ENCODE measurements around the gene GALNT2.

GALNT2 gene

DNA sequence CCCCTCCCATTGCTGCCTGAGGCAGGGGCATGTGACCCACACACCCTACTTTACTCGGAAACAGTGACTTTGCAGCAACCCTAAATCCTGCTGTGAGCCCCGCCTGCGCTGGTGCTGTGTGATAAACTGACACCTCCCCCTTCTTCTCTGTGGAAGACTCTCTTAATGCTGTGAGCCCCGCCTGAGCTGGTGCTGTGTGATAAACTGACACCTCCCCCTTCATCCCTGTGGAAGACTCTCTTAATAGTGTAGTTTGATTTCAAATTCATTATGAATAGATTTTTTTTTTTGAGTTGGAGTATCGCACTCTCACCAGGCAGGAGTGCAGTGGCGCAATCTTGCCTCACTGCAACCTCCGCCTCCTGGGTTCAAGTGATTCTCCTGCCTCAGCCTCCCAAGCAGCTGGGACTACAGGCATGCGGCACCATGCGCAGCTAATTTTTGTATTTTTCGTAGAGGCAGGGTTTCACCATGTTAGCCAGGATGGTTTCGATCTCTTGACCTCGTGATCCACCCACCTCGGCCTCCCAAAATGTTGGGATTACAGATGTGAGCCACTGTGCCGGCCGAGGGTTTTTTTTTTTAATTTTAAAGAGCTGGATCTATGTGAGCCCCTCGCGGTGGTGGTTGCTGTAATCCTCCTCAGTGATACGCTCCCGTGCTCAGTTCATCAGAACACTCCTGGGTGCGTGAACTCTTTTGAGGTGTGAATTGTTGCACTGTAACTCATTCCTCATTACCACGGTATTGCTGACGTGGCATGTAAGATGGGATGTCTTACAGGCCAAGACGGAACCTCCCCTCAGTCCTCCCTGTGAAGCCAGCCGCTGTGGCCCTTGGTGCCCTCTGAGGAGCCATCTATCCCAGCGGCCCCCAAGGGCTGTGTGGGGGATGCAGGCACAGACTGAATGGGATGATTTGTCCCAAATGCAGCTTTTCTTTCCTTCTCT lies 60.3 kb downstream of the GALNT2 start:
- DNase-seq (ENCODE audit: low read depth in 2 of 3, low spot score in 1 of 3) = peak in 1 of 3 donors; percentile 36

DNA sequence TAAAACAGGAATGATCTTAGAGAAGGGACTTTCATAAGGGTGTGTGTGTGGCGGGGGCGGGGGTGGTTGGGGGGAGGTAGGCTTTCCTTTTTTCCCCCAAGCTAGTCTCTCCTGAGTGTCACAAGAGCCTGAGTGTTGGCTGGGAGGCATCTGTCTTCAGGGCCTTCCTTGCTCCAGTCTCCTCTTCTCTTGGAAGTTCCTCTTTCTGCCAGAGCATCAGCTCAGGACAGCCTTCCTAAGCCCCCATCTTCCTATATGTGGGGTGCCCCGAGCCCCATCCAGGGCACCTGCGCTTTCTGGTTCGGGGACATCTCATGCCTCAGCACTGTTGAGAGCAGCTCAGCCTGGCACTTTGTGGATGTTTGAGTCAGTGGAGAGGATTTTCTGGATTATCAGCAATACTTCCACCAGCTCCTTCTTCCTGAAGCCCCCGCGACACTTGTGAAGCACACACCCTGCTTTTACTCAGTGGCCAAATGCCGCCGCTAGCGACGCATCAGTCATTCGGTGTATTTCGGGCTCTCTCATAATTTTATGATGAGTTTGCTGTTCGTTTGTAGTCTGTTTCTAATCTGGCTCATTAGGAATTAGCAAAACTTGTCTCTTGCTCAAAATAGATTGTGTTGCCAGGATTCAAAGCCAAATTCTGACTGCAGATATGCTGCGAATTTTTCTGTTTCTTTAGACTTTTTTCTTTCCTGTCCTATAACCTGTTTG lies 61.7 kb downstream of the GALNT2 start:
- DNase-seq (ENCODE audit: low read depth in 2 of 3, low spot score in 1 of 3) = no peak

DNA sequence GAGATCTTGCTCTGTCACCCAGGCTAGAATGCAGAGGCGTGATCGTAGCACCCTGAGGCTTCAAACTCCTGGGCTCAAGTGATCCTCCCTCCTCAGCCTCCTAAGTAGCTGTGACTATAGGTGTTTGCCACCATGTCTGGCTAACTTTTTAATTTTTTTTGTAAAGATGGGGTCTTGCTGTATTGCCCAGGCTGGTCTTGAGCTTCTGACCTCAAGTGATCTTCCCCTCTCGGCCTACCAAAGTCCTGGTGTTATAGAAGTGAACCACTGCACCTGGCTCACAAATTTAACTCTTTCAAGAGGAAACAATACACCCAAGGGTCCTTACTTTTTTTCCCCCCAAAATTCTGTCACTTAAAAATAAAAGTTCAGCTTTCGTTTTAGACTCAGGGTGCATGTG lies 62.3 kb downstream of the GALNT2 start:
- no peak for DNase-seq (ENCODE audit: low read depth in 2 of 3, low spot score in 1 of 3)

DNA sequence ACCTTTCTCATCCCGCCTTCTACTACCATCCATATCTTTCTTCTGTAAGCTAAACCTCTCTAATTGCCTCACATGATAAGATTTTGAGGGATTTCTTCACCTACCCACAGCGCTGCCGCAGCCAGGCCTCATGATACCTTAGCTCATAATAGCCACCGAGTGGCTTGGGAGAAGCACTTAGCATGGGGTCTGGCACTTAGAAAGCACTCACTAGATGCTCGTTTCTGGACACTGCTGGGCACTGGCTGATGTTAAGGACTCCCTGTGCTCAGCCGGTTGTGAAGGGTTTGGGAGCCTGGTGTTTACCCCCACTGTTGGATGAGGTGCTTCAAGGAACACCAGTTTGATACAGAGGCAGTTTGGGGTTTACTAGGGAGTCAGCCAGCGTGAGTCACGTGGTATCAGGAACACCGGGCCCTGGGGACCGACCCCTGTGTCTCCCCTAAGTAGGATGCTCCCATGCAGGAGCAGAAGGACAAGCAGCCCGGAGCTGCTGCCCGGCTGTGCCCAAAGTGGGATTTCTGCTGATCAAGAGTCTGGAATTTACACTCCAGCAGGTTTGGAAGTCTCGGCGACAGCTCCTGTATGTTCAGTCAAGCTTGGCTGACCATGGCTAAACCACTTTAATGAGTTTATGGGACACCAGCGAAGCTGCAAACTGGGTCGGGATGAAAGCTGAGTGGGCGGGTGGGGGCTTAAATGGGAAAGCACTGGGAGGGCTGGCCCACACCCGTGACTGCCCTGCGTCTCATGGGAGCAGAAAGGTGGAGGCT lies 63.3 kb downstream of the GALNT2 start:
- DNase-seq (ENCODE audit: low read depth in 2 of 3, low spot score in 1 of 3) = no peak

DNA sequence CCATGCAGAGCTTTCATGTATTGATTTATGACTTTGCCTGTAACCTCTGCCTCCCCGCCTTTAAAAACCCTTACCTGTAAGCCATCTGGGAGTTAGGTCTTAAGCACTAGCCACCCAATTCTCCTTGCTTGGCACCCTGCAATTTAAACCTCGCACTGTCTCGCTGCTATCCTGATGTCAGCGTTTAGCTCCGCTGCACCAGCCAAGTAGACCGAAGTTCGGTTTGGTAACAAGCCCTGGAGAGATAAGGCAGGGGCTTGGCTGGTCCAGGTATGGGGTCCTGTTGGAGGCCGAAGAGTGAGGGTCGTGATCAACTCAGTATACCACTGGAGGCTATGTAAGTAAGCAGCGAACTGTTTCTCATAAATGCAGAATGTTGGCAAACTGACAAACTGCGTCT lies 64.4 kb downstream of the GALNT2 start:
- no peak for DNase-seq (ENCODE audit: low read depth in 2 of 3, low spot score in 1 of 3)

DNA sequence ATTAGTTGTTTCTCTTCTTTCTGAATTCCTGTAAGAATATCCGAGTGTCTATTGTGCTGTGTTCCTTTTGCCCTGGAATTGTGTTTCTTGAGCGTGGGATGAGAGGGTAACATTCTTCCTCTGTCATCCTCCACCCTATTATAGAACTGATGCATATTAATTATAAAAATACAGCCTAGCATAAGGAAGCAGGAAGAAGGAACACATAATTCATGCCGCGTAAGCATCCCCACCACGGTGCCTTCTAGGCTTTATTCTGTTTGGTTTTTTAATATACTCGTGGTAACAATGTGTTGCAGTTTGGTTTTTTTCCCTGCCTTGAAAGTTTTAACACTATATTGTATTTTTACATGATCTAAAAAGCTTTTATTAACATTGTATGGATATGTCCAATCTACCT lies 65.7 kb downstream of the GALNT2 start:
- DNase-seq (ENCODE audit: low read depth in 2 of 3, low spot score in 1 of 3) = no peak

DNA sequence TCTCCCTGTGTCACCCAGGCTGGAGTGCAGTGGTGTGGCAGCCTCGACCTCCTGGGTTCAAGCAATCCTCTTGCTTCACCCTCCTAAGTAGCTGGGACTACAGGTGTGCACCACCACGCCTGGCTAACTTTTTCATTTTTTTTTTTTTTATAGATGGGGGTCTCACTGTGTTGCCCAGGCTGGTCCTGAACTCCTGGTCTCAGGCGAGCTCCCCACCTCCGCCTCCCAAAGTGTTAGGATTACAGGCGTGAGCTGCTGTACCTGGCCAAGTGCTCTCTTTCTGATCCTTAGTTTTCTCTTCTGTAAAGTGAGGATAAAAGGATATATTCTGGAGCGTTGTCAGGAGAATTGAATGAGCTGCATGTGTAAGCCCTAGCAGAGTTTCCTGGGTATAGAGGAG lies 68.7 kb downstream of the GALNT2 start:
- no peak for DNase-seq (ENCODE audit: low read depth in 2 of 3, low spot score in 1 of 3)

DNA sequence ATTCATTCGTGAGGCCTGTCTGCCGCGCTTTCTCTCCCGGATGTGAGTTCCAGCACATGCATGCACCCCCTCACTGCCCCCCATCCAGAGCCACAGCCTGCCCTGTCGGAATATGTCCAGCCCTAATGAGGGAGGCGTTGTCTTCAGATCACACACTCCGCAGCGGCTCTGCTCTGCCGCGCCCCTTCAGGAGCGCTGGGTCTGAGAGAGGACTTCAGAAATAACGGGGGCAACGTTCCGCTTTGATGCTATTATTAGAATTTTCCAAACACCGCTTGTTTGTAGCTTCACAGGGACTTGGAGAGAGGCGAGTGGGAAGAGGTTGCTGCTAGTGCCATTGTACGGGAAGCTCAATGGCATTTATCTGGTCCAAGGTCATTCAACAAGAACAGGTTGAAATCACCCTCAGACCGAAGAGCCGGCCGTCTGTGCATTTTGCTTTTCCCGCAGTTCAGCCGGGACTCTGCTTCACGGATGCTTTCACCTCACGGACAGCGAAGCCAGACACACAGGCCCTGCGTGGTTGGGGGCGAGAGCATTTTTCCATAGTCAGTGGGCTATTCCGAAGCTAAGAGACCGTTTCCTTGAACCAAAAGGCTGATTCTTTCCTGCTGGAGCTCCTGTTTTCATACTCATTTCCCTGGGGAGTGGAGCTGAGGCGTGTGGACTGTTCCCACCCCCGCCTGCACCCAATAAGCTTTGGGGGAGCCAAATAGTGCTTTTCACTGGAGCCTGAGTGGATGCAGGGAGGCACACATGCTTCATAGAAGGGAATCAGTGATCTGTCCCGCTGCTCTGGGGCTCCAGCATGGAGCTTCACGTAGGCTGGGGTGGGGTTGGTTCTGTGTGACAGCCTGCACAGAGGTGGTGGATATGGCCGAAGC lies 69.7 kb downstream of the GALNT2 start:
- no peak for DNase-seq (ENCODE audit: low read depth in 2 of 3, low spot score in 1 of 3)

DNA sequence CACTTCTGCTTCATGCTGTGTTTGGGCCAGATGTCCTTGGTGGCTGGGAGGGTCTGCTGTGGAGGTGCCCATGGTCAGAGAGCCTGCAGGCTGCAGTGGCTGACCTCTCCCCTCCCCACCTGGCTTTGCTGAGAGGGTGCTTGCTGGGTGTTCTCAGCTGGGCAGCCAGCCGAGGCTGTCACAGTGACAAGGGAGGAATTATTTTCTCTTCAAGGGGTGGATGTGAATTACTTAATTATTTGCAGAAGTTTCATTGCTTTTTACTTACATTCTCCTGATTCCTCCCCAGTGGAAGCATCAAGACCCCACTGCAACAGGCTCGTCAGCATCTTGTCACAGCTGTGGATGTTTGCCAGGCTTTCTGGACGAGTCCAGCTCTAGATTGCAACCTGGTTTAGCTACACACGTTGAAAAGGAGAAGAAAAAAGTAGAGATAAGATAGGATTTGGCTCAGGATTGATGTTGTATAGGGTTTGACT lies 70.3 kb downstream of the GALNT2 start:
- no peak for DNase-seq (ENCODE audit: low read depth in 2 of 3, low spot score in 1 of 3)

DNA sequence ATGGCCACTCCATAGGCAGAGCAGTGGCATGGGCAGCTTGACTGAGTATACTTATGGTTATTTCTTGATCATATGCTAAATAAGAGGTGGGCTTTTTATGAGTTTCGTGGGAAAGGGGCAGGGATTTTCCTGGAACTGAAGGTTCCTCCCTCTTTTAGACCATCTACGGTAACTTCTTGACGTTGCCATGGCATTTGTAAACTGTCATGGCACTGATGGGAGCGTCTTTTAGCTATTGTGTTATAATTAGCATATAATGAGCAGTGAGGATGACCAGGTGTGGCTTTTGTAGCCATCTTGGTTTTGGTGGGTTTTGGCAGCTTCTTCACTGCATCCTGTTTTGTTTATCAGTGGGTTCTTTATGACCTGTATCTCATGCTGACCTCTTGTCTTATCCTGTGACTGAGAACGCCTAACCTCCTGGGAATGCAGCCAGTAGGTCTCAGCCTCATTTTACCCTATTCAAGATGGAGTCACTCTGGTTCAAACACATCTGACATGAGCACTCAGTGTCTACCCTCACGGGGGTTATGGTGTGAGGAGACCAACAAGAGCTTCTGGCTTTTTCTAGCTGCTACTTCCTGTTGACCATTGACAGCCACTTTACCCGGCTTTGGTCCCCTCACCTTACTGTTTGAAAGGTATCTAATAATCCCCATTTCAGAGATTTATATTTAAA lies 71.7 kb downstream of the GALNT2 start:
- no peak for DNase-seq (ENCODE audit: low read depth in 2 of 3, low spot score in 1 of 3)

DNA sequence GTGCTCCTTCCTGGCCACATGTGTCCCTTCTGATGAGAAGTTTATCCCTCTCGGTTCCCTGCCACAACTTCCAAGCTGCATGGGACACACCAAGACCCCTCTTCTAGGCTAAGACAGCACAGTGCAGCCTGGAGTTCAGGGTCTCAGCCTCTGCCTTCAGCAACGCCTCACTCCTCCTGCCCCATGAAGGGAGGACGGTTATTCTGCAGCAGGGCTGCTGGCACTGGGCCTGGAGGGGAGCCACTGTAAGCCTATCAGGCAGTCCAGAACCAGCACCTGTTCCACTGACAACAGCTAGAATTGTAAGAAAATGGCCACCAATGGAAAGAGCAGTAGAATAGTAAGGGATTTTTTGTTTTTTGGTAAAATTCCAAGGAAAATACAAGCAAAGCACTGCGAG lies 72.3 kb downstream of the GALNT2 start:
- DNase-seq (ENCODE audit: low read depth in 2 of 3, low spot score in 1 of 3) = no peak

DNA sequence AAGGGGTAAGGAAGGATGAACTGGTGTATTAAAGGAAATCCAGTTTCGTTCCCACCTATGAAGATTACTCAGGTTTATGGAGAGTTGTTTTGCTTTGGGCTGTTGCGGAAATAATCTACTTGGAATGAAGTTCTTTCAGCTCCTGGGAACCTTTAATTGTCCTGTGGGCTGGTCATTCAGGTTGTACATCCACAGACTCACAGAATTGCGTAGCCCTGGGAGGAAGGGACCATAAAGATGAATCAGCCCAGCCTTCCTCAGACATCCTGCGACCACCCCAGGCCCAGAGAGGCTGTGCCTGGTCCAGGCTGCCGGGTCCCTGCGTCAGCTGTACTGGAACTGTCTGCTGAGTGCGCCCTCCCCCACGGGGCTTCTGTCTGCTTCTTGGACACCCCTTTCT lies 72.7 kb downstream of the GALNT2 start:
- no peak for DNase-seq (ENCODE audit: low read depth in 2 of 3, low spot score in 1 of 3)

DNA sequence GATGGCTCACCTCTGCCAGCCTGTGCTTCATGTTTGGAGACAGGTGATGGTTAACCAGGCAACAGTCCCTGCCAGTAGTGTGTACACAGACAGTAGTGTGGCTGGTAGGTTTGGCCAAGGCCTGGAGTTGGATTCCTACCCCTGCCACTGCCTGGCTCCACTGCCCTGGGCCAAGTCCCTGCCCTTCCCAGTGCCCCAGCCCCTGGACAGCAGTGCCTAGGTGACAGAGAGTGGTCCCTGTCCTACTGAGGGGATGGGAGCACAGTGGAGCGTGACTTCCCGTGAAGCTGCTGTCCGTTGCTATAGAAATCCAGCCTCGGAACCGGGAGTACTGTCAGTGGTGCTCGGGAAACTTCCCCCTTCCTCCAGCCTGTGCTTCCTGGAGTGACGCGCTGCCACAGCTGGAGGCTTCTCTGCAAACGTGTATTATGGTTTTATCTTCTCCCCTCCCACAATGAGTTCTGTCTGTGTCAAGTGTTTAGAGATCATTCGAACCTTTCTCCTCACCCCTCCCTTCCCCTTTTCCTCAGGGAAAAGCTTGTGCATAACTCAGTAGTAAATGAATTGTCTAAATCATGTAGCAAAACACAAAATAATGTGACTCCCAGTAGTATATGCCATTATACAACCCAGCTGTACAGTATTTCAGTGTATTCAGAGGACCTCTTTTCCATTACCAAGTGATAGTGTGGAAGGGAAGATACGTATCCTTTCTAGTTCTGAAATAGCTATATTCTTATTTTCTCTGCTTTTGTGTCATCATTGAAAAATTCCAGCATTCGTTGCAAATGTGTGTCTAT lies 73.4 kb downstream of the GALNT2 start:
- DNase-seq (ENCODE audit: low read depth in 2 of 3, low spot score in 1 of 3) = no peak

DNA sequence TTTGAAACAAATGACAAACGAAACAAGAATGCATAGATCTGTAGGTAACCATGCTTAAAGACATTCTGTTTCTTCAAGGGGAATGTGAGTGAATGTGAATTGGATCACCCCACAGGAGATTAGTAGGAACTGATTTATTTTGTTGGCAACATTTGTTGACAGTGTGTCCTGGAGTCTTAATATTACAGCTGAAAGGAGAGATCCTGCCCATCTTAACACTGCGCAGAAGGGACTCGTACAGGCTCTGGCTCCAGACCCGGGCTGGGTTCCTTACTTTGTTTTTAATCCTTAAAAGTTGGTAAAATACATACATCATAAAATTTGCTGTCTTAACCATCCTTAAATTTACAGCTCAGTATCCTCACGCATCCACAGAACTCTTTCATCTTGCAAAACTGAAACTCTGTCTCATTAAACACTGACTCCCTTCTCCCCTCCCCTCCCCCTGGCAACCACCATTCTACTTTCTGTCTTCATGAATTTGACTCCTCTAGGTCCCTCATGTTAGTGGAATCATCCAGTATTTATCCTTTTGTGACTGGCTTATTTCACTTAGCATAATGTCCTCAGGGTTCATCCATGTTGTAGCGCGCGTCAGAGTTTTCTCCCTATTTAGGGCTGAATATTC lies 74.1 kb downstream of the GALNT2 start:
- DNase-seq (ENCODE audit: low read depth in 2 of 3, low spot score in 1 of 3) = no peak

DNA sequence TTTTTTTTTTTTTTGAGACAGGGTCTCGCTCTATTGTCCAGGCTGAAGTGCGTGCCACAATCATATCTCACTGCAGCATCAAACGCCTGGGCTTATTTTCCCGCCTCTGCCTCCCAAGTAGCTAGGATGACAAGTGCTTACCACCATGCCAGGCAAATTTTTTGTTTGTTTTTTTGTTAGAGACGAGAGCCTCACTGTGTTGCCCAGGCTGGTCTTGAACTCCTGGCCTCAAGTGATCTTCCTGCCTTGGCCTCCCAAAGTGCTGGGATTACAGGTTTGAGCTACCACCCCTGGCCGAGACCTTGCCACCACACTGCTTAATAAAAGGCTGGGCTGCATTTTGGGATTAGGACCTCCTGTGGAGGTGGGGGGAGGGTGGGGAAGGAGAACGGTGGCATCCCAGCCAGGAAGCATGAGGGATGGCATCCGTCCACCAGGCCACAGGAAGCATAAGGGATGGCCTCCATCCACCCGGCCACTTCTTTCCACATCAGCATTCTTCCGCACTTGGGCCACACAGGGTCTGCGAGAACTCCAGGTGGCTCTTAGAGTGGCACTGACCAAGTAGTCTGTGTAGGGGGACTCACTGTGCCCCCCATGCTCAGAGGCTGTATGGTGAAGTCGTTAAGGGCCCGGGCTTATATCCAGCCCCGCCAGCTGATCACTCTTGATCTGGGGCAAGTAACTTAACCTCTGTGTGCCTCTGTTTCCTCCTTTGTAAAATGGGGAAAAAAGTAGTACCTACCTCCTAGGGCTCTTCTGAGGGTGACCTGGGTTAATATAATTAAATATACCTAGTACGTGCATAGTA lies 75.0 kb downstream of the GALNT2 start:
- no peak for DNase-seq (ENCODE audit: low read depth in 2 of 3, low spot score in 1 of 3)

DNA sequence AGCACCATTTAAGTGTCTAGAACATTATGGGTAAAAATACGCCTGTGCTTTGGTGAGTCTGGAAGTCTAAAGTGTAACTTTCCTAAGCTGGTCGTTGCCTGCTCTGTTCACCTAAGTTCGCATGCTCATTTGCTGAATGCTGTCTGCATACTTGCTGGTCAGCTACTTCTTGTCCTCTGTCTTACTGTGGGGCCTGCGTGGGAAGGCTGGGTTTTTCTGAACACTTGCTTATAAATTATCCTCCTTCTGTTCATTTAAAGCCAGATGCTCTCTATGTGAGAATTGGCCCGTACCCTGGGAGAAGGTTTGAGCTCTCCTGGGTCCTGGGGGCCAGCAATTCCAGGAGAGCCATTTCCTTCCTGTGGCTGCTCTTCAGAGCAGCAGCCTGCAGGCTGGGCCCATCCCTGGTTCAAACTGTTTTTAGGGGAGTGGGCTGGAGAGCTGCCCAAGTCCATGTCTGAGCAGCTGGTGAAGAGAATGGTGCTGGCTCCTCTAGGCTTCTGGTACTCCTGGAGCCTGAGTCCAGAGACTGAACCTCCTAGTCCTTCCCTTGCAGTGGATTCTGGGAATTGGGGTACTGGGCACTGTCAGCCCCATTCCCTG lies 75.7 kb downstream of the GALNT2 start:
- no peak for DNase-seq (ENCODE audit: low read depth in 2 of 3, low spot score in 1 of 3)

DNA sequence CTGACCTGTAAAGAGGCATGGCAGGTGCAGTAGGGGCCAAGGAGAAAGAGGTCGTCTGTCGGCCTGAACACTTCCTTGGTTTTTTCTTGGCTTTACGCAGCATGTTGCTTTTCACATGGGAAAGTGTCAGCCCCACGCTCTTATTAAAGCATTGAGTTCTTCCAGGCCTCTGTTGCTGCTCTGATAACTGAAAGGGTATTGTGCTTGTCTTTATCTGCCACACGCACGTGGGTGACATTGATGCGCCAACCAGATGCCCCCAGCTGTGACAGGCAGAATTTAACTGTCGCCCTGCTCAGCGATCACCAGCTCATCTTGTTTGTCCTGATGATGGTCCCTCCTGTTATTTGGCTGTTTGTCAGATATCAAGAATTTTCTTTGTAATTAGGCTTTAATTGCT lies 76.5 kb downstream of the GALNT2 start:
- no peak for DNase-seq (ENCODE audit: low read depth in 2 of 3, low spot score in 1 of 3)
